ELF-1 (cell line): Measurements from ENCODE around the gene SCYGR6.

Experiments
- DNase-seq: peaks from one replicate; pipeline ENCODE4 v3.0.0-alpha.2; 2016; ENCODE audit warnings: low read depth, low spot score

The SCYGR6 gene

DNA sequence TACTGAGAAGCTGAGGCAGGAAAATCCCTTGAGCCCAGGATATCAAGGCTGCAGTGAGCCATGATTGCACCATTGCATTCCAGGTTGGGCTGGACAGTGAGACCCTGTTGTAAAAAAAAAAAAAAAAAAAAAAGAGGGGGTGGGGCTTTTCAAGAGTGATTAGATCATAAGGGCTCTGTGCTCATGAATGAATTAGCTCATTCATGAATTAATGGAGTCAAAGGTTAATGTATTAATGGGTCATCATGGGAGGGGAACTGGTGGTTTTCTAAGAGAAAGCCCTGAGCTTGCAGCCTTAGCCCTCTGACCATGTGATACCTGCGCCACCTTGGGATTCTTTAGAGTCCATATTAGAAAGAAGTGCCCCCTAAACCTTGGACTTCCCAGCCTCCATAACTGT, 11.3 kb downstream of the SCYGR6 start:
- peak; percentile 30 for DNase-seq

DNA sequence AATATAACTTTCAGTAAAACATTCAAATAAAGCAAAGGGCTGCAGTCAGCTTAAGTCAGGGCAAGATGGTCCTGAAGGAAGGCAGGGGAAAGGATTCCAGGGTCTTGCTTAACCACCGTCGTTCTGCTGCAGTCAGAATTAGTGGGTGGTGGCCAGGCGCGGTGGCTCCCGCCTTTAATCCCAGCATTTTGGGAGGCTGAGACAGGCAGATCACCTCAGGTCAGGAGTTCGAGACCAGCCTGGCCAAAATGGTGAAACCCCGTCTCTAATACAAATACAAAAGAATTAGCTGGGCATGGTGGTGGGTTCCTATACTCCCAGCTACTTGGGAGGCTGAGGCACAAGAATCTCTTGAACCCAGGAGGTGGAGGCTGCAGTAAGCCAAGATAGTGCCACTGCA, 13.6 kb downstream of the SCYGR6 start:
- no peak for DNase-seq

DNA sequence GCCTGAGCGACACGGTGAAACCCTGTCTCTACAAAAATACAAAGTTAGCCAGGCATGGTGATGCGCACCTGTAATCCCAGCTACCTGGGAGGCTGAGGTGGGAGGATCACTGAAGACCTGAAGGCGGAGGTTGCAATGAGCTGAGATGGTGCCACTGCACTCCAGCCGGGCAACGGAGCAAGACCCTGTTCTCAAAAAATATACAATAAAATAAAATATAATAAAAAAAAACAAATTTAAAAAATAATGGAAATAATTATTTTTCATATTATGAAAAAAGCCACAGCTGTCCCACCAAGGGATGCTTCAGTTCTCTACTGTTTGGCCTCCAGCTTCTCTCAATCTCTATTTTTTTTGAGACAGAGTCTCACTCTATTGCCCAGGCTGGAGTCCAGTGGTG, 17.2 kb downstream of the SCYGR6 start:
- DNase-seq, result no peak

DNA sequence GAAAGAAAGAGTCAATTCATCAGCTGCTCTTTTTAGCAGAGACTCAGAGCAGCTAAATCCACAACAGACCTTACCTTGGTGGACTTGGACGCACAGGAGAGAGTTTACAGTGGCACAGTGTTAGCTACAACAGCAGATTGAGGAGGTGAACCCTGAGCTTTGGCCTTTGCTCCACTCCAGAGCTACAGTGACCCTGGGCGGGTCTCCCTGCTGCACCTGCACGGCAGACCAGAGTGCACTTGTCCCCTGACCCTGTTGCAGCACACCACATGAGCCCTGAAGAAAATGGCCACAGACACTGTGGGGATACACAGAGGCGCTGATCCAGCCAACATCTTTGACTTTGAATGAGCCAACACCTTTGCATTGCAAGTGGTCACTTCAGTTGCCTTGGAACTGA, 17.7 kb downstream of the SCYGR6 start:
- no peak for DNase-seq

DNA sequence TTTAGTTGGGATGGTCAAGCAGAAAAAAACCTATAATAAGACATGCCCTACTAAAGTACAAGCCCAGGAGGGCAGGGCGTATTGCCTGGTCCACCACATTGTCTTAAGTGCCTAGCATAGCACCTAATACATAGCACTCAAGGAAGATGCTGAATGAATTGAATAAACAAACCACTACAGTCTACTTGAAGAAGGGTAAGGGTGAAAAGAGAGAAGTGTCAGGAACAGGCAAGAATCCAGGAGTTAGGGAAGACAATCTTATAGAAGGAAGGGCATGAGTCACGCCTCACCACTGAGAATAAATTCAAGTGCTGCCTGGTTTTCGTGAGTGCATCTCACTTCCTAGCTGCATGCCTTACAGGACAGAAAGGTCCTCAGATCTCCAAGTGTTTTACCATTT, 20.6 kb downstream of the SCYGR6 start:
- no peak for DNase-seq

DNA sequence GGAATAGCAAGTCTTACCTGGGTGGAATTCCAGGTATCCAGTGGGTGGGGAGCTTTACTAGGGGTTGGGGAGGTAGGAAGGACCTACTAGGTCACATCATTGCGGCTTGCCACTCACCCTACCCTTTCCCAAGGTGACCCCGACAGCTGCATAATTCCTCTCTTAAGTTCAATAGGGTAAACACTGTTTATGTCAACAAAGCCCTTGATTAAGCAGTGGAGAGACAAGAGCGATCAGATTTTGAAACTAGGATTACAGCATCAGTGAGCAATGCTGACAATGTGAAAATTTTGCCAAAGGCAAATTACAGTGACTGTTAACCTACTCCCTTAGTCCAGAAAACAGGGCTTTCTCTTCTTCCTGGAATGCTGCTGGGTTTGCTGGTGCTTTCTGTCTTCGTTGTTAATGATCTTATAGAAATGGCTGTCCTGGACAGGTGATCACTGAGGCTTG, 21.3 kb downstream of the SCYGR6 start:
- DNase-seq, result peak; percentile 89

DNA sequence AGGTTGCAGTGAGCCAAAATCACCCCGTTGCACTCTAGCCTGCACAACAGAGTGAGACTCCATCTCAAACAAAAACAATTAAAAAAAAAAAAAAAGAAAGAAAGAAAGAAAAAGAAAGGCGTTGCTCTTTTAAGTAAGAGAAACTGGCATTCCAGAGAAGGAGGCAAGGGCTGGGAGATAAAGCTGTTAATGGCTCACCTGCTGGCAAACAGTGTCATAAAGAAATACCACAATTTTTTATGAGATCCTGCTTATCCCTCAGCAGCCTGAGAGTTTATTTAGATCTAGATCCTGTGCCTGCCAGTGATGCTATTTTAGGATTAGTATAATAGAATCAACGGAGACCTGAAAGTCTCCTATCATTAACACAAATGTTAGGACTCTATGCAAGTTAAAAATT, 23.0 kb downstream of the SCYGR6 start:
- DNase-seq, result no peak

DNA sequence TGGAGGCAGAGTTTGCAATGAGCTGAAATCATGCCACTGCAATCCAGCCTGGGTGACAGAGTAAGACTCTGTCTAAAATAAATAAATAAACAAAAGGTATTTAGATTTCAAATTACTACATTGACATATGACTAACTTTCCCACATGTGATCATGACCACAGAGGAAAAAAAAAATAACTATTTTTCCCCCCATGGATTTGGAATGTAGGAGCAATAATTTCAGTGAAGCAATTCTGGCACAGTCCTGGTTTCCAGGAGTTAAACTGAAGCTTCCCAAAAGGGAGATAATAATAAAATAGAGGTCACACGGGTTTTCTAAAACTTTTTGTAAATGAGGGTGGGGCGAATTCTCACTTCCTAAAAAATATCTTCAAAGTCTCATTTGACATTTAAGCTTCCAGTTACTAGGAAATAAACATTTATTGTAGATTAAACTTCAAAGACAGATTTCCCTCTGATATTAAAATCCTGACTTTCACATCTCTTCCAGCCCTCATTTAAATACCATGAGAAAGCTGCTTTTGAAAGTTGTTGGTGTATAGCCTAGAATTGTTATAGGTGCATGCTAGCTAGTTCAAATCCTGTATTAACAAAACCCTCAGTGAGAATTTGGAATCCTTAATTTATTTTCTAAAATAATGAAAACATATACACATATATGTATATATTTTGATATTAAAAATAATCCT, 27.4 kb downstream of the SCYGR6 start:
- no peak for DNase-seq

DNA sequence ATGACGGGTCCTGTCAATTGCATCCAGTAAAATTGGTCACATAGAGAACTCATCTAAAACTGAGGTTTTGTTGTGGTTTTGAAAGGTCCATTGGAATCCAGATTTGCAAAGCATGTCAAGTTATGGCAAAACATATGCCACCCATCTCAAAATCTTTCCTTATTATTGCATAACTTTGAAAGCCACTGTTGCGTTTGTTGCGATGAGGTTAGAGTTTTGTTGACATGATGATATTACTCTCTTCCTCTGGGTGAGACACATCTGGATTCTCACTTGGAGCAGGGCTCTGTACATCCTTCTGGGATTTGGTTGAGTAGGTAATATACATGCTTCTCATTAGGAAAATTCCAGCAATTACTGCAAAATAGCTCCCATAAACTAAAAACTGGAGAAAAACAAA, 37.4 kb downstream of the SCYGR6 start:
- DNase-seq, result no peak

DNA sequence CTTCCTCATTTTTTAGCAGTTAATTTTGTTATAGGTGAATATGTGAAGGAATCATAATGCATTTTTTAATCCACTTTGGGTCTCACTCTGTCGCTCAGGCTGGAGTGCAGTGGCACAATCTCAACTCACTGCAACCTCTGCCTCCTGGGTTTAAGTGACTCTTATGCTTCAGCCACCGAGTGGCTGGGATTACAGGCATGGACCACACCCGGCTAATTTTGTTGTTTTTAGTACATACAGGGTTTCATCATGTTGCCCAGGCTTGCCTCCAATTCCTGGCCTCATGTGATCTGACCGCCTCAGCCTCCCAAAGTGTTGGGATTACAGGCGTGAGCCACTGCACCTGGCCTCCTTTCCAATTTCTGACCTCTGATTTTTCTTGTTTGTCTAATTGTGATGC, 40.3 kb downstream of the SCYGR6 start:
- no peak for DNase-seq

DNA sequence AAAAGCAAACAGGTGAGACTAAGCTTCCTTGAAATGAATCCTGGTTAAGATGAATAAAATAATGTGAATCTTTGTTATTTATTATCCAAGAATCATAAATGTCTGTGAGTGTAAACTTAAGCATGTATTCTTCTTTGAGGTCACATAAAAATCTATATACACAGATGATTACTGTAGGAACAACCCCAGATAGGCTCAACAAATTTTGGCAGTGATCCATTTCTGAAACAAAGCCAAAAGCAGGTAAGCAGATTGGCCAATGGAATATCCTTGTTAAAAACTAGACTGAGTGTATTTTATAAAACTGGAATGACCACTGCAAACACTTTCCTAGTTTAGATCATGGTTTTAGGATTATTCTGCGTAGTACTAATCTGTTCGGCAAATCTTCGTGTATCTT, 46.6 kb downstream of the SCYGR6 start:
- no peak for DNase-seq

DNA sequence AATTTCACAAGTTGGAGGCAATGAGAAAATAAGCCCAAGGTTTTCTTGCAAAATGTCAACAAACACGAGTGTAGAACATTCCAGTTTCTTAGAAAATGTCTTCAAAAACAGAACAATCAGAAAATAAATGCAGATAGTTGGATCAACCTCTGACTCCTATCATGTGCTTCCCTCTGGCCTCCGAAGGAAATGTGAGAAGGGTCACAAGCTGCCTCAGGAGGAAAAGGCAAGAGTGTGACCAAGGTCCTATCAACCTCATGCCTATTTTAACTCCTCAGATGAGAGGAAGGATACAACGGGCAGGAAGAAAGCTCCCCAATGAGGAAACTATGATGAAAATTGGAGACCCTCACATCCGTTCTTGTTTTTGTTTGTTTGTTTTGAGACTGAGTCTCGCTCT, 50.1 kb downstream of the SCYGR6 start:
- no peak for DNase-seq
